ENCODE data around the gene ADK. TPM values are rescaled to one million over a fixed set of nuclear protein-coding genes. Genes with fewer than 3 reads are reported as not detected.

Gene ADK
- total and polyA plus RNA-seq, 2 of the 13 experiments (the other 11 are each of a cell fraction or from before 2014, with no cell fraction given), result 48.6 to 79.1 TPM

DNA sequence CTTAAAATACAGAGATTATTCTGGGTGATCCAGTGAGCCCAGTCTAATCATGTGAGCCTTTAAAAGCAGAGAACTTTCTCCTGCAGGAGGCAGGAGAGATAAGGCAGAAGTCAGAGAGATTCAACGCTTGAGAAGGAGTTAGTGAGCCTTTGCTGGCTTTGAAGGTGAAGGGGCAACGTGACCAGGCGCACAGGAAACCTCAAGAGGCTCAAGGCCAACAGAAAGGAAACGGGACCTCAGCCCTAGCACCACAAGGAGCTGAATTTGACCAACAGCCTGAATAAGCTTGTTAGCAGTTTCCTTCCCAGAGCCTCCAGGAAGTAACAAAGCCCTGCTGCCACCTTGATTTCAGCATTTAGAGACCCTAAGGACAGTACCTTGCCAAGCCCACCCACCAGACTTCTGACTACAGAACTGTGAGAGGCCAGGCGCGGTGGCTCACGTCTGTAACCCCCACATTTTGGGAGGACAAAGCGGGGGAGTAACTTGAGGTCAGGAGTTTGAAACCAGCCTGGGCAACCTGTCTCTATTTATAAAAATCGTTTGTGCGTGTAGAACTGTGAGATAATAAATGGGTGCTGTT, 588.1 kb downstream of the ADK start:
- BruUV-seq (replicated peaks), result no TSS peak
- FAIRE-seq, result no peak
- ChIA-PET POLR2A (no interaction called here), CTCF (ENCODE audit: low intra/inter-chr PET ratio, low total read pairs) (no interaction called here)
- Histone ChIP-seq H4K20me1 (ENCODE audit: insufficient read depth, low read length) (no peaks in the 10 kb centered on the region), H3K27me3 (ENCODE audit: control insufficient read depth in 1 of 2, insufficient read depth in 2 of 2, low read length in 2 of 2) (peaks cover 0 to 4% of the 10 kb centered on the region in 2 experiments; a peak in 1 of 5 replicates), H2AFZ (ENCODE audit: low read length) (peak overlapping the region; percentile 73), H3K4me1 (ENCODE audit: insufficient read depth, low read length) (peaks cover 6% of the 10 kb centered on the region; the same call in 1 of the 2 replicates), H3K9ac (ENCODE audit: insufficient read depth, low read depth, low read length) (no peak overlapping the region), H3K79me2 (ENCODE audit: insufficient read depth, low read length) (no peaks in the 10 kb centered on the region), H3K4me3 (replicated peaks in 1 of 3; ENCODE audit: insufficient read depth in 1 of 3, low read depth in 2 of 3, low read length in 3 of 3) (no peak overlapping the region), H3K27ac (ENCODE audit: extremely low read length, insufficient read depth, low read length) (no peak overlapping the region), H3K4me2 (ENCODE audit: low read depth, low read length) (peak overlapping the region; percentile 57), H3K36me3 (replicated peaks in 1 of 2; ENCODE audit: control insufficient read depth in 1 of 2, insufficient read depth in 2 of 2, low read length in 2 of 2) (no peaks in the 10 kb centered on the region), H3K9me3 (ENCODE audit: low read length) (no peaks in the 10 kb centered on the region)
- peak; percentile 62 for ATAC-seq
- peak; percentile 16 for DNase-seq (ENCODE audit: low spot score)
- in situ Hi-C loops (cut with HindIII; ENCODE audit: extremely low pct_ligation_motif_present, low pct_unique_long_range_greater_than_20kb) (no loop called here), intact Hi-C loops (cut with micrococcal nuclease; ENCODE audit: unreplicated experiment) (no loop called here)
- 30% methylated on average over 10 of the region's 10 CpGs for WGBS (ENCODE audit: low lambda C conversion rate)
- TF ChIP-seq, protein P1, sequence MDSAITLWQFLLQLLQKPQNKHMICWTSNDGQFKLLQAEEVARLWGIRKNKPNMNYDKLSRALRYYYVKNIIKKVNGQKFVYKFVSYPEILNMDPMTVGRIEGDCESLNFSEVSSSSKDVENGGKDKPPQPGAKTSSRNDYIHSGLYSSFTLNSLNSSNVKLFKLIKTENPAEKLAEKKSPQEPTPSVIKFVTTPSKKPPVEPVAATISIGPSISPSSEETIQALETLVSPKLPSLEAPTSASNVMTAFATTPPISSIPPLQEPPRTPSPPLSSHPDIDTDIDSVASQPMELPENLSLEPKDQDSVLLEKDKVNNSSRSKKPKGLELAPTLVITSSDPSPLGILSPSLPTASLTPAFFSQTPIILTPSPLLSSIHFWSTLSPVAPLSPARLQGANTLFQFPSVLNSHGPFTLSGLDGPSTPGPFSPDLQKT (CRISPR knock-in tag; IDR thresholded peaks at IDR 0.05; ENCODE audit: borderline replicate concordance), result no peak
- no peak for TF ChIP-seq ZFP62 (CRISPR knock-in tag; IDR thresholded peaks at IDR 0.05)
- TF ChIP-seq, protein P2, sequence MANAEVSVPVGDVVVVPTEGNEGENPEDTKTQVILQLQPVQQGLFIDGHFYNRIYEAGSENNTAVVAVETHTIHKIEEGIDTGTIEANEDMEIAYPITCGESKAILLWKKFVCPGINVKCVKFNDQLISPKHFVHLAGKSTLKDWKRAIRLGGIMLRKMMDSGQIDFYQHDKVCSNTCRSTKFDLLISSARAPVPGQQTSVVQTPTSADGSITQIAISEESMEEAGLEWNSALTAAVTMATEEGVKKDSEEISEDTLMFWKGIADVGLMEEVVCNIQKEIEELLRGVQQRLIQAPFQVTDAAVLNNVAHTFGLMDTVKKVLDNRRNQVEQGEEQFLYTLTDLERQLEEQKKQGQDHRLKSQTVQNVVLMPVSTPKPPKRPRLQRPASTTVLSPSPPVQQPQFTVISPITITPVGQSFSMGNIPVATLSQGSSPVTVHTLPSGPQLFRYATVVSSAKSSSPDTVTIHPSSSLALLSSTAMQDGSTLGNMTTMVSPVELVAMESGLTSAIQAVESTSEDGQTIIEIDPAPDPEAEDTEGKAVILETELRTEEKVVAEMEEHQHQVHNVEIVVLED (CRISPR knock-in tag; IDR thresholded peaks at IDR 0.05; ENCODE audit: borderline replicate concordance), result no peak
- no peak for TF ChIP-seq MED8 (CRISPR knock-in tag; IDR thresholded peaks at IDR 0.05; ENCODE audit: insufficient replicate concordance)
- no peak for TF ChIP-seq CHD2 (IDR thresholded peaks at IDR 0.05; ENCODE audit: low read depth, low read length)
- 0 out of 2 replicates have a peak, but pooled peaks have one; percentile 20 for TF ChIP-seq ZNF607 (CRISPR knock-in tag; IDR thresholded peaks at IDR 0.05; ENCODE audit: borderline replicate concordance)
- no peak for TF ChIP-seq SATB2 (CRISPR knock-in tag; IDR thresholded peaks at IDR 0.05)
- TF ChIP-seq, protein P3, sequence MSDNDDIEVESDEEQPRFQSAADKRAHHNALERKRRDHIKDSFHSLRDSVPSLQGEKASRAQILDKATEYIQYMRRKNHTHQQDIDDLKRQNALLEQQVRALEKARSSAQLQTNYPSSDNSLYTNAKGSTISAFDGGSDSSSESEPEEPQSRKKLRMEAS (IDR thresholded peaks at IDR 0.05), result peak; percentile 25; the same call in 1 of the 2 replicates
- TF ChIP-seq ZNF337 (CRISPR knock-in tag; IDR thresholded peaks at IDR 0.05; ENCODE audit: borderline replicate concordance, low read depth), result no peak
- no peak for TF ChIP-seq HMG20A (CRISPR knock-in tag; IDR thresholded peaks at IDR 0.05; ENCODE audit: borderline replicate concordance)
- no peak for TF ChIP-seq ZNF260 (CRISPR knock-in tag; IDR thresholded peaks at IDR 0.05; ENCODE audit: borderline replicate concordance, low read depth)
- TF ChIP-seq, protein P4, sequence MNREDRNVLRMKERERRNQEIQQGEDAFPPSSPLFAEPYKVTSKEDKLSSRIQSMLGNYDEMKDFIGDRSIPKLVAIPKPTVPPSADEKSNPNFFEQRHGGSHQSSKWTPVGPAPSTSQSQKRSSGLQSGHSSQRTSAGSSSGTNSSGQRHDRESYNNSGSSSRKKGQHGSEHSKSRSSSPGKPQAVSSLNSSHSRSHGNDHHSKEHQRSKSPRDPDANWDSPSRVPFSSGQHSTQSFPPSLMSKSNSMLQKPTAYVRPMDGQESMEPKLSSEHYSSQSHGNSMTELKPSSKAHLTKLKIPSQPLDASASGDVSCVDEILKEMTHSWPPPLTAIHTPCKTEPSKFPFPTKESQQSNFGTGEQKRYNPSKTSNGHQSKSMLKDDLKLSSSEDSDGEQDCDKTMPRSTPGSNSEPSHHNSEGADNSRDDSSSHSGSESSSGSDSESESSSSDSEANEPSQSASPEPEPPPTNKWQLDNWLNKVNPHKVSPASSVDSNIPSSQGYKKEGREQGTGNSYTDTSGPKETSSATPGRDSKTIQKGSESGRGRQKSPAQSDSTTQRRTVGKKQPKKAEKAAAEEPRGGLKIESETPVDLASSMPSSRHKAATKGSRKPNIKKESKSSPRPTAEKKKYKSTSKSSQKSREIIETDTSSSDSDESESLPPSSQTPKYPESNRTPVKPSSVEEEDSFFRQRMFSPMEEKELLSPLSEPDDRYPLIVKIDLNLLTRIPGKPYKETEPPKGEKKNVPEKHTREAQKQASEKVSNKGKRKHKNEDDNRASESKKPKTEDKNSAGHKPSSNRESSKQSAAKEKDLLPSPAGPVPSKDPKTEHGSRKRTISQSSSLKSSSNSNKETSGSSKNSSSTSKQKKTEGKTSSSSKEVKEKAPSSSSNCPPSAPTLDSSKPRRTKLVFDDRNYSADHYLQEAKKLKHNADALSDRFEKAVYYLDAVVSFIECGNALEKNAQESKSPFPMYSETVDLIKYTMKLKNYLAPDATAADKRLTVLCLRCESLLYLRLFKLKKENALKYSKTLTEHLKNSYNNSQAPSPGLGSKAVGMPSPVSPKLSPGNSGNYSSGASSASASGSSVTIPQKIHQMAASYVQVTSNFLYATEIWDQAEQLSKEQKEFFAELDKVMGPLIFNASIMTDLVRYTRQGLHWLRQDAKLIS (CRISPR knock-in tag; IDR thresholded peaks at IDR 0.05), result no peak
- no peak for TF ChIP-seq FOSL2 (CRISPR knock-in tag; IDR thresholded peaks at IDR 0.05)
- peak; percentile 42; the same call in 1 of the 2 replicates for TF ChIP-seq SMC3 (IDR thresholded peaks at IDR 0.05; ENCODE audit: low read length)
- TF ChIP-seq, protein P5, sequence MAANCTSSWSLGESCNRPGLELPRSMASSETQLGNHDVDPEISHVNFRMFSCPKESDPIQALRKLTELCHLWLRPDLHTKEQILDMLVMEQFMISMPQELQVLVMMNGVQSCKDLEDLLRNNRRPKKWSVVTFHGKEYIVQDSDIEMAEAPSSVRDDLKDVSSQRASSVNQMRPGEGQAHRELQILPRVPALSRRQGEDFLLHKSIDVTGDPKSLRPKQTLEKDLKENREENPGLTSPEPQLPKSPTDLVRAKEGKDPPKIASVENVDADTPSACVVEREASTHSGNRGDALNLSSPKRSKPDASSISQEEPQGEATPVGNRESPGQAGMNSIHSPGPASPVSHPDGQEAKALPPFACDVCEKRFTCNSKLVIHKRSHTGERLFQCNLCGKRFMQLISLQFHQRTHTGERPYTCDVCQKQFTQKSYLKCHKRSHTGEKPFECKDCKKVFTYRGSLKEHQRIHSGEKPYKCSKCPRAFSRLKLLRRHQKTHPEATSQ (CRISPR knock-in tag; IDR thresholded peaks at IDR 0.05; ENCODE audit: borderline replicate concordance), result no peak
